Thyroid gland (tissue), 4 donors: ENCODE measurements around the gene COIL.

Source experiments
- POLR2A ChIP-seq, 2 donors: fragments of 450-650 bp; IDR thresholded peaks; one replicate each; pipeline ENCODE4 v1.6.1; 2017; ENCODE audit warnings: antibody characterized with exemption in 2 of 2, mild to moderate bottlenecking in 2 of 2, moderate library complexity in 1 of 2
- TF ChIP-seq, protein P1 (sequence below), 6 experiments: fragments of 200-600 bp in 3 of 6; fragments of 450-650 bp in 3 of 6; sonication (generic) in 3 of 6; IDR thresholded peaks; one replicate each; pipeline ENCODE4 v1.5.1; 2016 to 2019; ENCODE audit warnings: antibody characterized with exemption in 6 of 6, mild to moderate bottlenecking in 2 of 6, inconsistent platforms in 1 of 6, moderate library complexity in 1 of 6

DNA sequence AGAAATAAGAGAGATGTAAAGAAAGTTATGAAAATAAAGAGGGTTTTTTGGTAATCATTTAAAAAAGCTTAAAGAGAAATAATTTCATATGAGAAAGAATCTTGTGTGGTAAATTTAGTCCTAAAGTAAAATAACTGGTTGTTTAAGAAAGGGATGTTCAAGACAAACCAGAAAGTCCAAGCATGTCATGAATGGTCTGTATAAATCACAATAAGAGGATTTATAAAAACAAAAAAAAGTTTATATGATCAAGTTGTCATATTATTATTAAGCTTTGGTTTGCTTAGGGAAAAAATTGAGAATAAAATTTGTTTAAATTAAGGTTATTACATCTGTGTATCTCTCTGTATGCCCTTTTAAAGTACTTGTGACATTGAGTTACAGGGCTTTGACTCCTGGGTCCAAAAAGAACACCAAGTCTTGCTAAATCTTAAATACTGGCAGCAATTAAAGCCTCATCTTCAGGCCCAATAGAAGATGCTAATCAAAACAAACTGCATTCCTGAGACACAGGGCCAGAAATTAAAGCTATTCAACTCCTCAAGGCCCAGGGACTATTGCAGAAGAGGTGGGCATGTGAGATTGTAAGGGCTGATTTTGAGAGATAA lies 31.4 kb downstream of the COIL start:
- TF ChIP-seq, protein P1, sequence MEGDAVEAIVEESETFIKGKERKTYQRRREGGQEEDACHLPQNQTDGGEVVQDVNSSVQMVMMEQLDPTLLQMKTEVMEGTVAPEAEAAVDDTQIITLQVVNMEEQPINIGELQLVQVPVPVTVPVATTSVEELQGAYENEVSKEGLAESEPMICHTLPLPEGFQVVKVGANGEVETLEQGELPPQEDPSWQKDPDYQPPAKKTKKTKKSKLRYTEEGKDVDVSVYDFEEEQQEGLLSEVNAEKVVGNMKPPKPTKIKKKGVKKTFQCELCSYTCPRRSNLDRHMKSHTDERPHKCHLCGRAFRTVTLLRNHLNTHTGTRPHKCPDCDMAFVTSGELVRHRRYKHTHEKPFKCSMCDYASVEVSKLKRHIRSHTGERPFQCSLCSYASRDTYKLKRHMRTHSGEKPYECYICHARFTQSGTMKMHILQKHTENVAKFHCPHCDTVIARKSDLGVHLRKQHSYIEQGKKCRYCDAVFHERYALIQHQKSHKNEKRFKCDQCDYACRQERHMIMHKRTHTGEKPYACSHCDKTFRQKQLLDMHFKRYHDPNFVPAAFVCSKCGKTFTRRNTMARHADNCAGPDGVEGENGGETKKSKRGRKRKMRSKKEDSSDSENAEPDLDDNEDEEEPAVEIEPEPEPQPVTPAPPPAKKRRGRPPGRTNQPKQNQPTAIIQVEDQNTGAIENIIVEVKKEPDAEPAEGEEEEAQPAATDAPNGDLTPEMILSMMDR (IDR thresholded peaks at IDR 0.05) = no peak
- TF ChIP-seq POLR2A (IDR thresholded peaks at IDR 0.05) = no peak
